Colonic mucosa (tissue), 4 donors: ENCODE data around the gene GNAQ. TPM values are rescaled to one million over a fixed set of nuclear protein-coding genes. Genes with fewer than 3 reads are reported as not detected.
"Not testable (repeated sequence)": the region's sequence is repeated elsewhere in the genome, so short reads cannot be mapped to it uniquely, and the experiment has no call there.

ENCODE experiments used
- DNase-seq: peaks from one replicate; pipeline ENCODE4 v3.0.0-alpha.2; 2020
- H3K27ac ChIP-seq: fragments of 200-600 bp; one replicate; pipeline ENCODE4 v1.8.0; 2021
- H3K27me3 ChIP-seq: fragments of 200-600 bp; one replicate; pipeline ENCODE4 v1.8.0; 2021
- H3K36me3 ChIP-seq: fragments of 200-600 bp; one replicate; pipeline ENCODE4 v1.8.0; 2021
- H3K4me1 ChIP-seq: fragments of 200-600 bp; one replicate; pipeline ENCODE4 v1.8.0; 2021; ENCODE audit warnings: mild to moderate bottlenecking
- H3K4me3 ChIP-seq: fragments of 200-600 bp; one replicate; pipeline ENCODE4 v1.8.0; 2021
- H3K9ac ChIP-seq, 2 donors: one replicate each; pipeline ENCODE4 v1.7.0; 2013; ENCODE audit warnings: control low read depth in 2 of 2, low read depth in 2 of 2, low read length in 2 of 2
- H3K9me3 ChIP-seq: fragments of 200-600 bp; one replicate; pipeline ENCODE4 v1.8.0; 2021
- CTCF ChIP-seq: fragments of 200-600 bp; IDR thresholded peaks from one replicate; pipeline ENCODE4 v1.8.0; 2022; ENCODE audit warnings: antibody characterized with exemption, mild to moderate bottlenecking
- intact Hi-C: fragments of 100-400 bp; cut with DNase I; formaldehyde crosslinking; loops from one replicate; pipeline ENCODE4 v1.14.1; 2022
- total RNA-seq, 2 donors: library from RNA; stranded (reverse); fragmentation: NEBNext Ultra II Directional in 1 of 2; extraction: Animal tissue kit (Norgen Biotek cat#: 25700) in 1 of 2; gene quantifications; one replicate each; pipeline ENCODE4 v1.2.1, GENCODE V29; 2021
- donor health status: healthy.
- donor health status: DM: no; HTN: no; CAD: no.
- donor health status: DM: no; HTN: no; CAD: no.

Gene GNAQ
- total RNA-seq, 2 donors from 2014 or later = 75.6 to 105 TPM

GRCh38 chr9:77882294-77882693 is 149.3 kb downstream of the GNAQ start:
- no peaks in the 10 kb centered on the region for H3K4me1 ChIP-seq
- no peak for TF ChIP-seq CTCF

GRCh38 chr9:77881634-77882033 is 150.0 kb downstream of the GNAQ start:
- H3K4me3 ChIP-seq, H3K36me3 ChIP-seq, H3K9ac ChIP-seq, H3K27me3 ChIP-seq, H3K4me1 ChIP-seq, intact Hi-C loops, H3K9me3 ChIP-seq: not testable (repeated sequence)
- peak; percentile 72 for DNase-seq
- H3K27ac ChIP-seq = peak overlapping the region; percentile 8

More at GRCh38 chr9:77882294-77882693, 149.3 kb downstream of the GNAQ start:
- no peak overlapping the region for H3K4me3 ChIP-seq
- H3K9me3 ChIP-seq = no peaks in the 10 kb centered on the region
- DNase-seq = no peak
- no peaks in the 10 kb centered on the region for H3K27me3 ChIP-seq
- no peaks in the 10 kb centered on the region for H3K36me3 ChIP-seq
- peak overlapping the region; percentile 8 for H3K27ac ChIP-seq
- intact Hi-C loops = no loop called here
- no peak overlapping the region for H3K9ac ChIP-seq

GRCh38 chr9:77881111-77881510 is 150.5 kb downstream of the GNAQ start:
- no peak overlapping the region for H3K27ac ChIP-seq
- peaks cover 6% of the 10 kb centered on the region for H3K4me1 ChIP-seq

GRCh38 chr9:77879437-77879943 is 152.1 kb downstream of the GNAQ start:
- intact Hi-C loops = no loop called here
- Histone ChIP-seq H3K27me3 (no peaks in the 10 kb centered on the region), H3K9ac (peak overlapping the region in 1 of 2 donors; percentile 9), H3K9me3 (no peaks in the 10 kb centered on the region), H3K4me3 (no peak overlapping the region), H3K4me1 (peaks cover 8% of the 10 kb centered on the region), H3K36me3 (no peaks in the 10 kb centered on the region), H3K27ac (peak overlapping the region; percentile 45)
- peak; percentile 65 for DNase-seq
- TF ChIP-seq CTCF = no peak

More at GRCh38 chr9:77881111-77881510, 150.5 kb downstream of the GNAQ start:
- TF ChIP-seq CTCF = no peak
- H3K9me3 ChIP-seq = no peaks in the 10 kb centered on the region
- no peaks in the 10 kb centered on the region for H3K27me3 ChIP-seq
- H3K4me3 ChIP-seq = no peak overlapping the region
- no peak for DNase-seq
- no peaks in the 10 kb centered on the region for H3K36me3 ChIP-seq
- H3K9ac ChIP-seq = no peak overlapping the region
- intact Hi-C loops = no loop called here

GRCh38 chr9:77878793-77879192 is 152.8 kb downstream of the GNAQ start:
- H3K27ac ChIP-seq = peak overlapping the region; percentile 45
- DNase-seq = not testable (repeated sequence)

GRCh38 chr9:77877976-77878375 is 153.6 kb downstream of the GNAQ start:
- peaks cover 8% of the 10 kb centered on the region for H3K4me1 ChIP-seq

More at GRCh38 chr9:77878793-77879192, 152.8 kb downstream of the GNAQ start:
- H3K4me1 ChIP-seq, intact Hi-C loops, H3K36me3 ChIP-seq, H3K9me3 ChIP-seq, H3K27me3 ChIP-seq, H3K9ac ChIP-seq, H3K4me3 ChIP-seq: not testable (repeated sequence)

More at GRCh38 chr9:77877976-77878375, 153.6 kb downstream of the GNAQ start:
- Histone ChIP-seq H3K27me3 (no peaks in the 10 kb centered on the region), H3K9ac (no peak overlapping the region), H3K9me3 (no peaks in the 10 kb centered on the region), H3K27ac (no peak overlapping the region), H3K4me3 (no peak overlapping the region), H3K36me3 (no peaks in the 10 kb centered on the region)
- no peak for TF ChIP-seq CTCF
- intact Hi-C loops = no loop called here
- DNase-seq = no peak
